Left ventricle myocardium inferior (tissue), 1 donor: ENCODE data around the gene FXYD4. TPM values are rescaled to one million over a fixed set of nuclear protein-coding genes. Genes with fewer than 3 reads are reported as not detected.

ENCODE experiments used
- DNase-seq: peaks from one replicate; pipeline ENCODE4 v3.0.0-alpha.2; 2020
- H3K27ac ChIP-seq: fragments of 200-600 bp; replicated peaks from 2 replicates; pipeline ENCODE4 v1.8.0; 2021
- H3K27me3 ChIP-seq: fragments of 200-600 bp; 2 replicates; pipeline ENCODE4 v1.8.0; 2021; ENCODE audit warnings: low read depth
- H3K36me3 ChIP-seq: fragments of 200-600 bp; 2 replicates; pipeline ENCODE4 v1.8.0; 2021
- H3K4me1 ChIP-seq: fragments of 200-600 bp; 2 replicates; pipeline ENCODE4 v1.8.0; 2021
- H3K4me3 ChIP-seq: fragments of 200-600 bp; 2 replicates; pipeline ENCODE4 v1.8.0; 2021; ENCODE audit warnings: mild to moderate bottlenecking, moderate library complexity
- H3K9me3 ChIP-seq: fragments of 200-600 bp; replicated peaks from 2 replicates; pipeline ENCODE4 v1.8.0; 2021
- intact Hi-C: fragments of 100-400 bp; cut with micrococcal nuclease; formaldehyde crosslinking; loops from one replicate; pipeline ENCODE4 v1.11.0; 2022
- total RNA-seq: library from RNA; stranded (reverse); fragmentation: NEBNext Ultra II Directional; extraction: Animal tissue kit (Norgen Biotek cat#: 25700); gene quantifications from one replicate; pipeline ENCODE4 v1.2.1, GENCODE V29; 2021
- TF ChIP-seq, protein P1 (sequence below): fragments of 200-600 bp; IDR thresholded peaks from 2 replicates; pipeline ENCODE4 v1.8.0; 2021; ENCODE audit warnings: antibody characterized with exemption, mild to moderate bottlenecking, borderline replicate concordance
- donor health status: DM: no; HTN: yes; CAD: no; lungs with severe emphysema.

Gene FXYD4
- total RNA-seq, 1 donor from 2014 or later: not detected

DNA sequence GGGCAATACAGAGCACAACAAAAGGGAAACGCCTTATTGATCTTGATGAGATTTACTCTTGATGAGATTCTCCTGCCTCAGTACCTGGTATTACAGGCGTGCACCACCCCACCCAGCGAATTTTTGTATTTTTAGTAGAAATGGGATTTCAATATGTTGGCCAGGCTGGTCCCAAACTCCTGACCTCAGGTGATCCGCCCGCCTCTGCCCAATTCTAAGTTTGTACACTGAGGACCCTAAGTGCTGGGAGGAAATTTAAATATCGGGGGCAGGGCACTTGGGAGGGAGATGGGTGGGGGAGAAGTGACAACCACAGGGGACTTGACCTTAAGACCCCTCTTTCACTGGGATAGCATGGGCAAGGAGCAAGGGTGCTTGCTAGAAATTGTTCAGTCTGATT, 23.4 kb downstream of the FXYD4 start:
- Histone ChIP-seq H3K27ac (peak overlapping the region; percentile 98), H3K36me3 (peaks cover 54% of the 10 kb centered on the region), H3K27me3 (no peaks in the 10 kb centered on the region), H3K4me3 (peak overlapping the region; percentile 82), H3K9me3 (no peaks in the 10 kb centered on the region), H3K4me1 (peaks cover 92% of the 10 kb centered on the region)
- TF ChIP-seq, protein P1, sequence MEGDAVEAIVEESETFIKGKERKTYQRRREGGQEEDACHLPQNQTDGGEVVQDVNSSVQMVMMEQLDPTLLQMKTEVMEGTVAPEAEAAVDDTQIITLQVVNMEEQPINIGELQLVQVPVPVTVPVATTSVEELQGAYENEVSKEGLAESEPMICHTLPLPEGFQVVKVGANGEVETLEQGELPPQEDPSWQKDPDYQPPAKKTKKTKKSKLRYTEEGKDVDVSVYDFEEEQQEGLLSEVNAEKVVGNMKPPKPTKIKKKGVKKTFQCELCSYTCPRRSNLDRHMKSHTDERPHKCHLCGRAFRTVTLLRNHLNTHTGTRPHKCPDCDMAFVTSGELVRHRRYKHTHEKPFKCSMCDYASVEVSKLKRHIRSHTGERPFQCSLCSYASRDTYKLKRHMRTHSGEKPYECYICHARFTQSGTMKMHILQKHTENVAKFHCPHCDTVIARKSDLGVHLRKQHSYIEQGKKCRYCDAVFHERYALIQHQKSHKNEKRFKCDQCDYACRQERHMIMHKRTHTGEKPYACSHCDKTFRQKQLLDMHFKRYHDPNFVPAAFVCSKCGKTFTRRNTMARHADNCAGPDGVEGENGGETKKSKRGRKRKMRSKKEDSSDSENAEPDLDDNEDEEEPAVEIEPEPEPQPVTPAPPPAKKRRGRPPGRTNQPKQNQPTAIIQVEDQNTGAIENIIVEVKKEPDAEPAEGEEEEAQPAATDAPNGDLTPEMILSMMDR: no peak
- DNase-seq: no peak
- intact Hi-C loops: loop anchor here (5.0 kb wide), 1 partner anchor 42 kb away; the partner anchor contains the start of gene ZNF487

- H3K9me3 ChIP-seq: no peaks in the 10 kb centered on the region
- peaks cover 47% of the 10 kb centered on the region for H3K36me3 ChIP-seq
- no peak for DNase-seq
- H3K27ac ChIP-seq: peak overlapping the region; percentile 98
- TF ChIP-seq, protein P1: no peak
- peaks cover 90% of the 10 kb centered on the region for H3K4me1 ChIP-seq
- H3K4me3 ChIP-seq: peak overlapping the region; percentile 82
- intact Hi-C loops: no loop called here
- no peaks in the 10 kb centered on the region for H3K27me3 ChIP-seq
Observed at GRCh38 chr10:43395571-43396060, 24.2 kb downstream of the FXYD4 start.

GRCh38 chr10:43396061-43396927, 24.9 kb downstream of the FXYD4 start:
- TF ChIP-seq, protein P1: no peak
- Histone ChIP-seq H3K4me1 (peaks cover 90% of the 10 kb centered on the region), H3K4me3 (peak overlapping the region; percentile 82), H3K36me3 (peaks cover 40% of the 10 kb centered on the region), H3K9me3 (no peaks in the 10 kb centered on the region), H3K27ac (peak overlapping the region; percentile 98), H3K27me3 (no peaks in the 10 kb centered on the region)
- intact Hi-C loops: no loop called here
- DNase-seq: peak; percentile 84

DNA sequence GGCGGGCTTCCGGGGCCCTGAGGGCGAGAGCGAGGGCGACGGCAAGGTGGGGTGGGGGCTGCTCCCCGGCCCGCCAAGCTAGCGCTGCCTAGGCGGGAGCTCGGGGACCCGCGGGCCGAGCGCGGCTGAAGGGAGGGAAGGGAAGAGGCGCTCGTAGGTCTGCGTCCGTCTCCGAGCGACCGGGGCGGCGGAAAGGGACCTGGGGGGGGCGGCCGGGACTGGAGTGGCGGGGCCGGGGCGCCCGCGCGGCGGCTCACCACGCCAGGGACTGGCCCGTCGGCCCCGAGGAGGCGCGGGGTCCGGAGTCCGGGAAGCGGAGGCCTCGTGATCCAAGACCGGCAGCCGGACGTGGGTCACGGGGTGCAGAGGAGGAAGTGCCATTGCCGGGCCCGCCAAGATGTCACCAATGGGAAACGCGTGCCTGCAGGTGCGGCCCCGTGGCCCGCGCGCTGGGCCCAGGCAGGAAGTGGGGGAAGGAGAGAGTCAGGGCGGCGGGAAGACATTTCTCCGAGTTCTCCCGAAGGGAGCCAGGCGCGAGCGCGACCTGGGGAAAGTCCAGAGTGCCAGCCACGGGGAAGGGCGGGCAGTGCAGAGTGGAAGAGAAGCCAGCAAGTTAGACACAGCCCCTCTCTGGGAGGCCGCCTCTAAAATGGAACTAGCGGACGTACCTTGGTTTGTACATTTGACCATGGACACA, 25.6 kb downstream of the FXYD4 start:
- no peaks in the 10 kb centered on the region for H3K27me3 ChIP-seq
- H3K4me1 ChIP-seq: peaks cover 90% of the 10 kb centered on the region
- peak; percentile 90 for DNase-seq
- peak overlapping the region; percentile 98 for H3K27ac ChIP-seq
- H3K9me3 ChIP-seq: no peaks in the 10 kb centered on the region
- intact Hi-C loops: no loop called here
- peak overlapping the region; percentile 82 for H3K4me3 ChIP-seq
- TF ChIP-seq, protein P1: no peak
- H3K36me3 ChIP-seq: peaks cover 33% of the 10 kb centered on the region

DNA sequence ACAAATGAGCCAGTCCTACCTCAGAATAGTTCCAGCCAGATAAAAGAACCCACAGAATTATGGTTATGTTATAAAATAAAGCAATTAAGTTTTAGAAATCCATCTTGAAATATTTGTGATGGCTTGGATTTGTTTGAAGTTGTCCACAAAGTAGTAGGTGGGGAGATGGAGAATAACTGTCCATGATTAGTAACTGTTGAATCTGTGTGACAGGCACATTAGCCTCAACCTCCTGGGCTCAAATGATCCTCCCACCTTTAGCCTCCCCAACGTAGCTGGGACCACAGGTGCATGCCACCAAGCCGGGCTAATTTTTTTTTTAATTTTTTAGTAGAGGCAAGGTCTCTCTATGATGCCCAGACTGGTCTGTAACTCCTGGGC, 27.5 kb downstream of the FXYD4 start:
- TF ChIP-seq, protein P1: no peak
- H3K9me3 ChIP-seq: no peaks in the 10 kb centered on the region
- no peak overlapping the region for H3K27ac ChIP-seq
- intact Hi-C loops: no loop called here
- no peak overlapping the region for H3K4me3 ChIP-seq
- H3K27me3 ChIP-seq: no peaks in the 10 kb centered on the region
- peaks cover 14% of the 10 kb centered on the region for H3K36me3 ChIP-seq
- DNase-seq: no peak
- H3K4me1 ChIP-seq: peaks cover 94% of the 10 kb centered on the region
